H1 (cell line): ENCODE results near the gene RIT2. TPM values are rescaled to one million over a fixed set of nuclear protein-coding genes. Genes with fewer than 3 reads are reported as not detected.

Experiments
- BACH1 ChIP-seq: IDR thresholded peaks from 2 replicates; pipeline ENCODE4 v1.6.1; 2012; ENCODE audit warnings: low read length, improper control_type of control experiment
- polyA plus RNA-seq, 7 experiments: library from polyadenylated mRNA; depleted of rRNA in 3 of 7; stranded (reverse) in 5 of 7; unstranded in 2 of 7; fragments of >200 nt in 5 of 7; fragments of 200-250 nt in 2 of 7; gene quantifications; 1 replicate in 5 of 7; 2 replicates in 1 of 7; 4 replicates in 1 of 7; pipeline versions ENCODE4 v1.2.1 to v1.2.3, GENCODE V29; 2011 to 2013; ENCODE audit warnings: missing spikeins in 2 of 7, mixed read lengths in 2 of 7
- total RNA-seq: library from RNA; stranded (reverse); fragmentation: NEBNext Ultra II Directional; extraction: Animal tissue kit (Norgen Biotek cat#: 25700); gene quantifications from 2 replicates; pipeline ENCODE4 v1.2.1, GENCODE V29; 2021
- TF ChIP-seq, protein P1 (sequence below): fragments of 300-600 bp; sonication (generic); IDR thresholded peaks from 2 replicates; pipeline ENCODE4 v1.7.1; 2012; ENCODE audit warnings: low read length, moderate library complexity, mild to moderate bottlenecking, inconsistent platforms; ENCODE audit not compliant: insufficient replicate concordance

The RIT2 gene
- total and polyA plus RNA-seq, 2 of the 8 experiments (the other 6 are each of a cell fraction or from before 2014, with no cell fraction given), result 0.67 to 3.2 TPM

DNA sequence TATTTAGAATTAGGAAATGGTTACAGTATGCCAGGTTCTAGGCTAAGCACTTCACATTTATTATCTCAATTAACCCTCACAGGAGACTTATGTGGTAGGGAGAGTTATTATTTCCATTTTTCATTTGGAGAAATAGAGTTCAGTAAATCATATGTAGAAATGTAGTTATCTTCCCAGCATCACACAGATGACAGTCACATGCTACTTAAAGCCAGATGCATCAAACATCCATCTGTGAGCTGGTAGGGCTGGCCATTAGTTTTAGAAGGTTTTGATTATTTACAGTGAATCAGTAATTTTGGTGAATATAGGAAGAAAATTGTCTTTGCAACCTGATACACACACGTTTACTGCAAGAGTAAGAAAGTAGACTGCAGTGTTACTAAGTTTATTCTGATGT lies 97.9 kb downstream of the RIT2 start (continued):
- TF ChIP-seq, protein P1, sequence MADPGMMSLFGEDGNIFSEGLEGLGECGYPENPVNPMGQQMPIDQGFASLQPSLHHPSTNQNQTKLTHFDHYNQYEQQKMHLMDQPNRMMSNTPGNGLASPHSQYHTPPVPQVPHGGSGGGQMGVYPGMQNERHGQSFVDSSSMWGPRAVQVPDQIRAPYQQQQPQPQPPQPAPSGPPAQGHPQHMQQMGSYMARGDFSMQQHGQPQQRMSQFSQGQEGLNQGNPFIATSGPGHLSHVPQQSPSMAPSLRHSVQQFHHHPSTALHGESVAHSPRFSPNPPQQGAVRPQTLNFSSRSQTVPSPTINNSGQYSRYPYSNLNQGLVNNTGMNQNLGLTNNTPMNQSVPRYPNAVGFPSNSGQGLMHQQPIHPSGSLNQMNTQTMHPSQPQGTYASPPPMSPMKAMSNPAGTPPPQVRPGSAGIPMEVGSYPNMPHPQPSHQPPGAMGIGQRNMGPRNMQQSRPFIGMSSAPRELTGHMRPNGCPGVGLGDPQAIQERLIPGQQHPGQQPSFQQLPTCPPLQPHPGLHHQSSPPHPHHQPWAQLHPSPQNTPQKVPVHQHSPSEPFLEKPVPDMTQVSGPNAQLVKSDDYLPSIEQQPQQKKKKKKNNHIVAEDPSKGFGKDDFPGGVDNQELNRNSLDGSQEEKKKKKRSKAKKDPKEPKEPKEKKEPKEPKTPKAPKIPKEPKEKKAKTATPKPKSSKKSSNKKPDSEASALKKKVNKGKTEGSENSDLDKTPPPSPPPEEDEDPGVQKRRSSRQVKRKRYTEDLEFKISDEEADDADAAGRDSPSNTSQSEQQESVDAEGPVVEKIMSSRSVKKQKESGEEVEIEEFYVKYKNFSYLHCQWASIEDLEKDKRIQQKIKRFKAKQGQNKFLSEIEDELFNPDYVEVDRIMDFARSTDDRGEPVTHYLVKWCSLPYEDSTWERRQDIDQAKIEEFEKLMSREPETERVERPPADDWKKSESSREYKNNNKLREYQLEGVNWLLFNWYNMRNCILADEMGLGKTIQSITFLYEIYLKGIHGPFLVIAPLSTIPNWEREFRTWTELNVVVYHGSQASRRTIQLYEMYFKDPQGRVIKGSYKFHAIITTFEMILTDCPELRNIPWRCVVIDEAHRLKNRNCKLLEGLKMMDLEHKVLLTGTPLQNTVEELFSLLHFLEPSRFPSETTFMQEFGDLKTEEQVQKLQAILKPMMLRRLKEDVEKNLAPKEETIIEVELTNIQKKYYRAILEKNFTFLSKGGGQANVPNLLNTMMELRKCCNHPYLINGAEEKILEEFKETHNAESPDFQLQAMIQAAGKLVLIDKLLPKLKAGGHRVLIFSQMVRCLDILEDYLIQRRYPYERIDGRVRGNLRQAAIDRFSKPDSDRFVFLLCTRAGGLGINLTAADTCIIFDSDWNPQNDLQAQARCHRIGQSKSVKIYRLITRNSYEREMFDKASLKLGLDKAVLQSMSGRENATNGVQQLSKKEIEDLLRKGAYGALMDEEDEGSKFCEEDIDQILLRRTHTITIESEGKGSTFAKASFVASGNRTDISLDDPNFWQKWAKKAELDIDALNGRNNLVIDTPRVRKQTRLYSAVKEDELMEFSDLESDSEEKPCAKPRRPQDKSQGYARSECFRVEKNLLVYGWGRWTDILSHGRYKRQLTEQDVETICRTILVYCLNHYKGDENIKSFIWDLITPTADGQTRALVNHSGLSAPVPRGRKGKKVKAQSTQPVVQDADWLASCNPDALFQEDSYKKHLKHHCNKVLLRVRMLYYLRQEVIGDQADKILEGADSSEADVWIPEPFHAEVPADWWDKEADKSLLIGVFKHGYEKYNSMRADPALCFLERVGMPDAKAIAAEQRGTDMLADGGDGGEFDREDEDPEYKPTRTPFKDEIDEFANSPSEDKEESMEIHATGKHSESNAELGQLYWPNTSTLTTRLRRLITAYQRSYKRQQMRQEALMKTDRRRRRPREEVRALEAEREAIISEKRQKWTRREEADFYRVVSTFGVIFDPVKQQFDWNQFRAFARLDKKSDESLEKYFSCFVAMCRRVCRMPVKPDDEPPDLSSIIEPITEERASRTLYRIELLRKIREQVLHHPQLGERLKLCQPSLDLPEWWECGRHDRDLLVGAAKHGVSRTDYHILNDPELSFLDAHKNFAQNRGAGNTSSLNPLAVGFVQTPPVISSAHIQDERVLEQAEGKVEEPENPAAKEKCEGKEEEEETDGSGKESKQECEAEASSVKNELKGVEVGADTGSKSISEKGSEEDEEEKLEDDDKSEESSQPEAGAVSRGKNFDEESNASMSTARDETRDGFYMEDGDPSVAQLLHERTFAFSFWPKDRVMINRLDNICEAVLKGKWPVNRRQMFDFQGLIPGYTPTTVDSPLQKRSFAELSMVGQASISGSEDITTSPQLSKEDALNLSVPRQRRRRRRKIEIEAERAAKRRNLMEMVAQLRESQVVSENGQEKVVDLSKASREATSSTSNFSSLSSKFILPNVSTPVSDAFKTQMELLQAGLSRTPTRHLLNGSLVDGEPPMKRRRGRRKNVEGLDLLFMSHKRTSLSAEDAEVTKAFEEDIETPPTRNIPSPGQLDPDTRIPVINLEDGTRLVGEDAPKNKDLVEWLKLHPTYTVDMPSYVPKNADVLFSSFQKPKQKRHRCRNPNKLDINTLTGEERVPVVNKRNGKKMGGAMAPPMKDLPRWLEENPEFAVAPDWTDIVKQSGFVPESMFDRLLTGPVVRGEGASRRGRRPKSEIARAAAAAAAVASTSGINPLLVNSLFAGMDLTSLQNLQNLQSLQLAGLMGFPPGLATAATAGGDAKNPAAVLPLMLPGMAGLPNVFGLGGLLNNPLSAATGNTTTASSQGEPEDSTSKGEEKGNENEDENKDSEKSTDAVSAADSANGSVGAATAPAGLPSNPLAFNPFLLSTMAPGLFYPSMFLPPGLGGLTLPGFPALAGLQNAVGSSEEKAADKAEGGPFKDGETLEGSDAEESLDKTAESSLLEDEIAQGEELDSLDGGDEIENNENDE, result no peak
- TF ChIP-seq BACH1, result no peak
